Ovary (tissue), 3 donors: Measurements from ENCODE around the gene HIBCH.
"Not testable (repeated sequence)": the region's sequence is repeated elsewhere in the genome, so short reads cannot be mapped to it uniquely, and the experiment has no call there.

ENCODE experiments used
- EP300 ChIP-seq: sonication (generic); formaldehyde crosslinking; IDR thresholded peaks from one replicate; pipeline ENCODE4 v1.6.1; 2017; ENCODE audit warnings: antibody characterized with exemption
- TF ChIP-seq, protein P1 (sequence below), 3 donors: fragments of 450-650 bp in 2 of 3; fragments of 200-600 bp in 1 of 3; IDR thresholded peaks; one replicate each; pipeline versions ENCODE4 v1.5.1 to v1.8.0; 2016 to 2022; ENCODE audit warnings: antibody characterized with exemption in 3 of 3, mild to moderate bottlenecking in 1 of 3
- donor health status: DM: no; HTN: no; CAD: no.

DNA sequence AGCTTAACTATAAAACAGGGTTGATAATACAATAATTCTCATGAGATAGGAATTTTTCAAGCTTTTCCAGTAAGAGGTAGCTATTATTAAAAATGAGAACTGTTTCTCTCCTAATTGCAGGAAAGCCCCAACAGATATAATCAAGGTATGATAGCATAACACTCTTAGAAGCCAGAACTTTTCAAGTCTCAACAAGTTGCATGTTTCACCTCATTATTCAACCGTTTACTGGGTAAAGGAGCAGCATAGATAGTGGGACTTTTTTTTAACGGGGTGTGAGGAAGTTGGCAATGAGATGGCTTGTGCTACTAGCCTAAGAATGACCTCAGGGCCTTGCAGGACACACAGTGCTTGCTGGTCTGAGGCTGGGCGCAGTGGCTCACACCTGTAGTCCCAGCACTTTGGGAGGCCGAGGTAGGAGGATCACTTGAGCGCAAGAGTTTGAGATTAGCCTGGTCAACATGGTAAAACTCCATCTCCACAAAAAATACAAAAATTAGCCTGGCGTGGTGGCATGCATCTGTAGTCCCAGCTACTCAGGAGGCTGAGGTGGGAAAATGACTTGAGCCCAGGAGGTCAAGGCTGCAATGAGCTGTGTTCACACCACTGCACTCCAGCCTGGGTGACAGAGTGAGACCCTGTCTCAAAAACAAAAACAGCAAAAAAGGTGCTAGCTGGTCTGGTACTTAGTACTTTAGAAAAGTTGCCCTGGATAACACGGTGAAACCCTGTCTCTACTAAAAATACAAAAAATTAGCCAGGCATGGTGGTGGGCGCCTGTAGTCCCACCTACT, 39.2 kb upstream of the HIBCH start:
- TF ChIP-seq, protein P1, sequence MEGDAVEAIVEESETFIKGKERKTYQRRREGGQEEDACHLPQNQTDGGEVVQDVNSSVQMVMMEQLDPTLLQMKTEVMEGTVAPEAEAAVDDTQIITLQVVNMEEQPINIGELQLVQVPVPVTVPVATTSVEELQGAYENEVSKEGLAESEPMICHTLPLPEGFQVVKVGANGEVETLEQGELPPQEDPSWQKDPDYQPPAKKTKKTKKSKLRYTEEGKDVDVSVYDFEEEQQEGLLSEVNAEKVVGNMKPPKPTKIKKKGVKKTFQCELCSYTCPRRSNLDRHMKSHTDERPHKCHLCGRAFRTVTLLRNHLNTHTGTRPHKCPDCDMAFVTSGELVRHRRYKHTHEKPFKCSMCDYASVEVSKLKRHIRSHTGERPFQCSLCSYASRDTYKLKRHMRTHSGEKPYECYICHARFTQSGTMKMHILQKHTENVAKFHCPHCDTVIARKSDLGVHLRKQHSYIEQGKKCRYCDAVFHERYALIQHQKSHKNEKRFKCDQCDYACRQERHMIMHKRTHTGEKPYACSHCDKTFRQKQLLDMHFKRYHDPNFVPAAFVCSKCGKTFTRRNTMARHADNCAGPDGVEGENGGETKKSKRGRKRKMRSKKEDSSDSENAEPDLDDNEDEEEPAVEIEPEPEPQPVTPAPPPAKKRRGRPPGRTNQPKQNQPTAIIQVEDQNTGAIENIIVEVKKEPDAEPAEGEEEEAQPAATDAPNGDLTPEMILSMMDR (IDR thresholded peaks at IDR 0.05) = not testable (repeated sequence)
- TF ChIP-seq EP300 = not testable (repeated sequence)
